ENCODE data around the gene NUDT2.
A peak's percentile ranks its signal among the peaks of the same experiment; 100 is the strongest.
"Not testable (repeated sequence)": the region's sequence is repeated elsewhere in the genome, so short reads cannot be mapped to it uniquely, and the experiment has no call there.

Gene NUDT2

GRCh38 chr9:34328987-34329832 is at the start of gene NUDT2, which contains the start of gene KIF24:
NUDT2 (plus strand) TSS chr9:34329569; CDS start chr9:34339040, 9,471 bp downstream.
KIF24 (minus strand) TSS chr9:34329268; CDS start chr9:34311346, 17,922 bp downstream.
- DNase-seq, result peak; percentile 97

- no peak for DNase-seq
Observed at GRCh38 chr9:34282096-34282495, 47.3 kb upstream of the NUDT2 start.

- no peak for DNase-seq
Observed at GRCh38 chr9:34289159-34289558, 40.2 kb upstream of the NUDT2 start.

GRCh38 chr9:34291023-34291422 is 38.3 kb upstream of the NUDT2 start:
- DNase-seq, result no peak

- DNase-seq, result no peak
Observed at GRCh38 chr9:34291423-34291822, 37.9 kb upstream of the NUDT2 start.

GRCh38 chr9:34292552-34292951 is 36.8 kb upstream of the NUDT2 start:
- DNase-seq, result no peak

- not testable (repeated sequence) for DNase-seq
Observed at GRCh38 chr9:34301064-34301463, 28.3 kb upstream of the NUDT2 start.

- DNase-seq, result not testable (repeated sequence)
Observed at GRCh38 chr9:34308316-34308715, 21.1 kb upstream of the NUDT2 start.

- DNase-seq, result no peak
Observed at GRCh38 chr9:34310215-34310614, 19.2 kb upstream of the NUDT2 start.

- no peak for DNase-seq
Observed at GRCh38 chr9:34311499-34312185, 17.7 kb upstream of the NUDT2 start.

GRCh38 chr9:34317436-34317835 is 11.9 kb upstream of the NUDT2 start:
- DNase-seq, result no peak

GRCh38 chr9:34318163-34318790 is 11.1 kb upstream of the NUDT2 start:
- no peak for DNase-seq

GRCh38 chr9:34321451-34321850 is 7.9 kb upstream of the NUDT2 start:
- DNase-seq, result no peak

- no peak for DNase-seq
Observed at GRCh38 chr9:34322899-34323591, 6.3 kb upstream of the NUDT2 start.

GRCh38 chr9:34326690-34327089 is 2.7 kb upstream of the NUDT2 start:
- no peak for DNase-seq

- DNase-seq, result no peak
Observed at GRCh38 chr9:34328500-34328986, 826 bp upstream of the NUDT2 start.

- no peak for DNase-seq
Observed at GRCh38 chr9:34331196-34331595, 1.8 kb downstream of the NUDT2 start.

GRCh38 chr9:34332076-34332964 is 3.0 kb downstream of the NUDT2 start:
- DNase-seq, result no peak

- DNase-seq, result no peak
Observed at GRCh38 chr9:34333836-34334235, 4.5 kb downstream of the NUDT2 start.

- DNase-seq, result no peak
Observed at GRCh38 chr9:34334337-34334824, 5.0 kb downstream of the NUDT2 start.

GRCh38 chr9:34334916-34335315 is 5.5 kb downstream of the NUDT2 start:
- DNase-seq, result no peak

- no peak for DNase-seq
Observed at GRCh38 chr9:34335376-34335775, 6.0 kb downstream of the NUDT2 start.

Data from NCI-H187 treated with DMSO at 0.1 percent for 48 hours (cell line).